ENCODE measurements around the gene PRKACB. TPM values are rescaled to one million over a fixed set of nuclear protein-coding genes. Genes with fewer than 3 reads are reported as not detected.
"Not testable (repeated sequence)": the region's sequence is repeated elsewhere in the genome, so short reads cannot be mapped to it uniquely, and the experiment has no call there.

PRKACB gene
- total RNA-seq, 1 donor from 2014 or later = 43.1 TPM

DNA sequence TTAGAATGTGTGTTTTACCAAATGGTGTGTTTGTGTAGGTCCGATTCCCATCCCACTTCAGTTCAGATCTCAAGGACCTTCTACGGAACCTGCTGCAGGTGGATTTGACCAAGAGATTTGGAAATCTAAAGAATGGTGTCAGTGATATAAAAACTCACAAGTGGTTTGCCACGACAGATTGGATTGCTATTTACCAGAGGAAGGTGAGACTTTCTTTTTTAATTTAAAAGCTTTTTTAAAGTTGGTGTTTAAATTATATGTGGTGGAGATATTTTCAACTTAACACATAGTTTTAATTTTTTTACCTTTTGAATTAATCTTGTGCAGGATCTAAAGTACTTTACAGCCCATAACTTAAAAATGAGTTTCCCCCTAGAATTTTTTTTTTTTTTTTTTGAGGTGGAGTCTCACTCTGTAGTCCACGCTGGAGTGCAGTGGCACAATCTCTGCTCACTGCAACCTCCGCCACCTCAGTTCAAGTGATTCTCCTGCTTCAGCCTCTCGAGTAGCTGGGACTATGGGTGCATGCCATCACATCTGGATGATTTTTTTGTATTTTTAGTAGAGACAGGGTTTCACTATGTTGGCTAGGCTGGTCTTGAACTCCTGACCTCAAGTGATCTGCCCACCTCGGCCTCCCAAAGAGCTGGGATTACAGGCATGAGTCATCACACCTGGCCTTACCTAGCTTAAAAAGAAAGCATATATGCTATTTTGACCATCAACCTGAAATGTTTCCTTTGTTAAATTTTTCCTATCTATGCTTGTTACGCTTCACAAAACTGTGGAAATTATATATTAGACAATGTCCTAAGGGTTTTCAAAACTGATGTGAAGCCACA is 70.3 kb downstream of the PRKACB start:
- TF ChIP-seq, protein P1, sequence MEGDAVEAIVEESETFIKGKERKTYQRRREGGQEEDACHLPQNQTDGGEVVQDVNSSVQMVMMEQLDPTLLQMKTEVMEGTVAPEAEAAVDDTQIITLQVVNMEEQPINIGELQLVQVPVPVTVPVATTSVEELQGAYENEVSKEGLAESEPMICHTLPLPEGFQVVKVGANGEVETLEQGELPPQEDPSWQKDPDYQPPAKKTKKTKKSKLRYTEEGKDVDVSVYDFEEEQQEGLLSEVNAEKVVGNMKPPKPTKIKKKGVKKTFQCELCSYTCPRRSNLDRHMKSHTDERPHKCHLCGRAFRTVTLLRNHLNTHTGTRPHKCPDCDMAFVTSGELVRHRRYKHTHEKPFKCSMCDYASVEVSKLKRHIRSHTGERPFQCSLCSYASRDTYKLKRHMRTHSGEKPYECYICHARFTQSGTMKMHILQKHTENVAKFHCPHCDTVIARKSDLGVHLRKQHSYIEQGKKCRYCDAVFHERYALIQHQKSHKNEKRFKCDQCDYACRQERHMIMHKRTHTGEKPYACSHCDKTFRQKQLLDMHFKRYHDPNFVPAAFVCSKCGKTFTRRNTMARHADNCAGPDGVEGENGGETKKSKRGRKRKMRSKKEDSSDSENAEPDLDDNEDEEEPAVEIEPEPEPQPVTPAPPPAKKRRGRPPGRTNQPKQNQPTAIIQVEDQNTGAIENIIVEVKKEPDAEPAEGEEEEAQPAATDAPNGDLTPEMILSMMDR (IDR thresholded peaks at IDR 0.05) = no peak
- H3K9me3 Mint-ChIP-seq (ENCODE audit: low read depth) = peaks cover under 1% of the 10 kb centered on the region
- DNase-seq (ENCODE audit: low spot score) = no peak
- no peaks in the 10 kb centered on the region for H3K27me3 Mint-ChIP-seq (ENCODE audit: low read depth)
- peaks cover 5% of the 10 kb centered on the region for H3K36me3 Mint-ChIP-seq (ENCODE audit: low read depth)
- no peak overlapping the region for H3K27ac Mint-ChIP-seq (ENCODE audit: unreplicated experiment)
- no peak overlapping the region for H3K4me3 Mint-ChIP-seq (ENCODE audit: unreplicated experiment)
- H3K4me1 Mint-ChIP-seq (ENCODE audit: low read depth) = no peaks in the 10 kb centered on the region

GRCh38 chr1:84217239-84217638 is 73.2 kb downstream of the PRKACB start:
- TF ChIP-seq, protein P1 (IDR thresholded peaks at IDR 0.05) = no peak
- no peak overlapping the region for H3K4me3 Mint-ChIP-seq (ENCODE audit: unreplicated experiment)
- H3K36me3 Mint-ChIP-seq (ENCODE audit: low read depth) = peaks cover 15% of the 10 kb centered on the region
- no peak overlapping the region for H3K27ac Mint-ChIP-seq (ENCODE audit: unreplicated experiment)
- peaks cover 13% of the 10 kb centered on the region for H3K9me3 Mint-ChIP-seq (ENCODE audit: low read depth)
- H3K4me1 Mint-ChIP-seq (ENCODE audit: low read depth) = no peaks in the 10 kb centered on the region
- no peak for DNase-seq (ENCODE audit: low spot score)
- no peaks in the 10 kb centered on the region for H3K27me3 Mint-ChIP-seq (ENCODE audit: low read depth)

GRCh38 chr1:84223751-84224432 is 79.8 kb downstream of the PRKACB start:
- H3K27ac Mint-ChIP-seq (ENCODE audit: unreplicated experiment) = no peak overlapping the region
- no peak for DNase-seq (ENCODE audit: low spot score)
- peaks cover 23% of the 10 kb centered on the region for H3K36me3 Mint-ChIP-seq (ENCODE audit: low read depth)
- H3K9me3 Mint-ChIP-seq (ENCODE audit: low read depth) = peaks cover 28% of the 10 kb centered on the region
- H3K4me1 Mint-ChIP-seq (ENCODE audit: low read depth) = no peaks in the 10 kb centered on the region
- TF ChIP-seq, protein P1 (IDR thresholded peaks at IDR 0.05) = no peak
- H3K27me3 Mint-ChIP-seq (ENCODE audit: low read depth) = no peaks in the 10 kb centered on the region
- no peak overlapping the region for H3K4me3 Mint-ChIP-seq (ENCODE audit: unreplicated experiment)

DNA sequence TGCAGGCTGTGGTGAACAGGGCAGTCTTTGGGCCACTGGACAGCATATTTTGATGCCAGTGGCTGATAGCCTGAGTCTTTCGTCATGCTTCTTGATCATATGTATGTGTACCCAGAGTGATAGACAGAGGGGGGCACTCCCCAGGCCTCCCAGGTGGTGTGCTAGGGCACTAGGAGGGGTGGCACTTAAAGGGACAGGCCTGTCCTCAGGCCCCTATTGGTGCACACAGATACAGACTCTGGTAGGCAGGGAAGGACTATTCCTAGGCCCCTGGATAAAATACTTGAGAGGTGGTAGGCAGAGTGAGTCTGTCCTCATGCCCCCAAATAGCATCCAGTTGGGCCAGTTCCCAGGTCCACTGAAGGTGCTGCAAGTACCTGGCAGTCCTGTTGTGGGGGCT is 80.8 kb downstream of the PRKACB start:
- Mint-ChIP-seq H3K27me3 (ENCODE audit: low read depth) (no peaks in the 10 kb centered on the region), H3K27ac (ENCODE audit: unreplicated experiment) (no peak overlapping the region), H3K4me1 (ENCODE audit: low read depth) (no peaks in the 10 kb centered on the region), H3K9me3 (ENCODE audit: low read depth) (peaks cover 22% of the 10 kb centered on the region), H3K36me3 (ENCODE audit: low read depth) (peaks cover 17% of the 10 kb centered on the region), H3K4me3 (ENCODE audit: unreplicated experiment) (no peak overlapping the region)
- TF ChIP-seq, protein P1 (IDR thresholded peaks at IDR 0.05) = no peak
- DNase-seq (ENCODE audit: low spot score) = no peak

DNA sequence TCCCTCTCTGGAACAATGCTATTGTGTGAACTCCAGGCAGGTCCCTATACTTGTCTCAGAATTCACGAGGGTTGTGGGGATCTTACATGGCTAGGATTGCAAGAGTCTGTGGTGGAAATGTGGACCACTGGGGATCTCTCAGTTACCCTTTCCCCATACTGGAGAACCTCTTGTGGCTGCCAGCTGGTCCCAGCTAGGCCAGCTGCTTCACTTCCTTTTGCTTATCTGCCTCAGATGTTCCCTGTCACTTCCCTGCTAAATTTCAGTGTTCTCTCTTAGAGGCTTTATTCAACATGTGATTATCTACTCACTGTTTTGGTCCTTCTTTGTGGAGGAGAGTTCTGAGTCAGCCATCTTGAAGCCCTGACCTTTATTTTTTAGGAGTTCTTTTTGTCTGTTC is 81.6 kb downstream of the PRKACB start:
- Mint-ChIP-seq H3K27me3 (ENCODE audit: low read depth) (no peaks in the 10 kb centered on the region), H3K36me3 (ENCODE audit: low read depth) (peaks cover 13% of the 10 kb centered on the region), H3K4me1 (ENCODE audit: low read depth) (no peaks in the 10 kb centered on the region), H3K4me3 (ENCODE audit: unreplicated experiment) (no peak overlapping the region), H3K27ac (ENCODE audit: unreplicated experiment) (no peak overlapping the region), H3K9me3 (ENCODE audit: low read depth) (peaks cover 17% of the 10 kb centered on the region)
- no peak for DNase-seq (ENCODE audit: low spot score)
- TF ChIP-seq, protein P1 (IDR thresholded peaks at IDR 0.05) = no peak

DNA sequence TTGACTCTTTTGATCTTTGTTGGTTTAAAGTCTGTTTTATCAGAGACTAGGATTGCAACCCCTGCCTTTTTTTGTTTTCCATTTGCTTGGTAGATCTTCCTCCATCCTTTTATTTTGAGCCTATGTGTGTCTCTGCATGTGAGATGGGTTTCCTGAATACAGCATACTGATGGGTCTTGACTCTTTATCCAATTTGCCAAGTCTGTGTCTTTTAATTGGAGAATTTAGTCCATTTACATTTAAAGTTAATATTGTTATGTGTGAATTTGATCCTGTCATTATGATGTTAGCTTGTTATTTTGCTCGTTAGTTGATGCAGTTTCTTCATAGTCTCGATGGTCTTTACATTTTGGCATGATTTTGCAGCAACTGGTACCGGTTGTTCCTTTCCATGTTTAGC is 88.6 kb downstream of the PRKACB start:
- H3K9me3 Mint-ChIP-seq (ENCODE audit: low read depth) = peaks cover 14% of the 10 kb centered on the region
- not testable (repeated sequence) for H3K4me1 Mint-ChIP-seq (ENCODE audit: low read depth); DNase-seq (ENCODE audit: low spot score); H3K27ac Mint-ChIP-seq (ENCODE audit: unreplicated experiment); H3K4me3 Mint-ChIP-seq (ENCODE audit: unreplicated experiment); H3K27me3 Mint-ChIP-seq (ENCODE audit: low read depth)
- peaks cover 18% of the 10 kb centered on the region for H3K36me3 Mint-ChIP-seq (ENCODE audit: low read depth)
